ENCODE data around the gene CALU.

CALU gene

DNA sequence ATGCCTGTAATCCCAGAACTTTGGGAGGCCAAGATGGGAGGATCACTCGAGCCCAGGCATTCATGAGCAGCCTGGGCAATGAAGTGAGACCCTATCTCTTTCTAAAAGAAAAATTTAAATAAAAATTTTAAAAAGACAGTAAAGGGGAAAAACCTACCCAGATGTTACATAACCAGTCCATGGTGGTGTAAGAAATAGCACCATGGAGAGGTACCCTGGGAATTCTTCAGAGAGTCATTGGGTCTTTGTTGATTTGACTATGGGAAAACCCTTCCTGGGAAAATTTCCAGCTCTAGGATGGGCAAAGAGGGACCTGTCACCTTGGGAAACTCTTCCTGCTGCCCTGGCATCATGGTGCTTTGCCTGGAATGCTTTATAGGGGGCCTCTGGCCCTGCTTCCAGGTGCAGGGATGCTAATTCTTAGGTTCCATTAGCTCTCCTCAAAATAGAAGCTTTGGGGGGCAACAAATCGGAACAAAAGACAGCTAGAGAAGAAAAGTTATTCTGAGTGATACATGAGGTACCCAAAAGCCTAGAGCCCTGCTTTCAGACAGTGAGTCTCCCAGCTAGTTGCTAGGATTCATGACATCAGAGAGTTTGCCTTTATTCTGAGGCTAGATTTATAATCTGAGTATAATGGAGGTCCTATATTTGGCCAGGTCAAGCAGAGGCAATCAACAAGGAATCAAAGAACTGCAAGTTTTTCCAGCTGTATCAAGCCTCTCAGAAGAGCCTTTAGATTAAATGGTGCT lies 62.7 kb downstream of the CALU start:
- H3K4me3 ChIP-seq (ENCODE audit: low read depth in 1 of 2, low read length in 2 of 2), result no peak overlapping the region
- no peaks in the 10 kb centered on the region for H3K27me3 ChIP-seq (ENCODE audit: low read depth, low read length)
- no peaks in the 10 kb centered on the region for H3K9me3 ChIP-seq (ENCODE audit: control insufficient read depth in 1 of 2, low read length in 2 of 2)
- peaks cover 0 to 4% of the 10 kb centered on the region in 2 donors for H3K4me1 ChIP-seq (ENCODE audit: control insufficient read depth in 1 of 2, insufficient read depth in 2 of 2, low read length in 2 of 2)
- H3K36me3 ChIP-seq (ENCODE audit: control insufficient read depth in 1 of 2, insufficient read depth in 2 of 2, low read length in 2 of 2), result peaks cover 0 to 27% of the 10 kb centered on the region in 2 donors
- H3K27ac ChIP-seq (ENCODE audit: low read length), result no peak overlapping the region

DNA sequence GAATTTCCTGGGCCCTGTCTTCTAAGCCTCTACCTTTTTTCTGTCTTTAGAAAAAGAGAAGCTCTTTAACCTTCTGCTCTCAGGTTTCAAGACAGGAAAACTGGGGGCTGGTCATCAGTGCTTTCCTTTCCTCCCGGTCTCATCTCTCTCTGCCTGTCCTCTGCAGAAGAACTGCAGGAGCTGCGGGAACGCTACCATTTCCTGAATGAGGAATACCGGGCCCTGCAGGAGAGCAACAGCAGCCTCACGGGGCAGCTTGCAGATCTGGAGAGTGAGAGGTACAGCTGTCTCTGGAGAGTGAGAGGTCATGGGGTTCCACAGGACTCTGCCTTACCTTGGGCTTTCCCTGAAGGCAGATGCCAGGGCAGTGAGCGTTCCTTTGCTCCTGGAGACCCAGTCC lies 65.3 kb downstream of the CALU start:
- peaks cover 0 to 4% of the 10 kb centered on the region in 2 donors for H3K4me1 ChIP-seq (ENCODE audit: control insufficient read depth in 1 of 2, insufficient read depth in 2 of 2, low read length in 2 of 2)
- H3K27ac ChIP-seq (ENCODE audit: low read length), result no peak overlapping the region
- H3K9me3 ChIP-seq (ENCODE audit: control insufficient read depth in 1 of 2, low read length in 2 of 2), result no peaks in the 10 kb centered on the region
- H3K27me3 ChIP-seq (ENCODE audit: low read depth, low read length), result no peaks in the 10 kb centered on the region
- peaks cover 0 to 40% of the 10 kb centered on the region in 2 donors for H3K36me3 ChIP-seq (ENCODE audit: control insufficient read depth in 1 of 2, insufficient read depth in 2 of 2, low read length in 2 of 2)
- no peak overlapping the region for H3K4me3 ChIP-seq (ENCODE audit: low read depth in 1 of 2, low read length in 2 of 2)

DNA sequence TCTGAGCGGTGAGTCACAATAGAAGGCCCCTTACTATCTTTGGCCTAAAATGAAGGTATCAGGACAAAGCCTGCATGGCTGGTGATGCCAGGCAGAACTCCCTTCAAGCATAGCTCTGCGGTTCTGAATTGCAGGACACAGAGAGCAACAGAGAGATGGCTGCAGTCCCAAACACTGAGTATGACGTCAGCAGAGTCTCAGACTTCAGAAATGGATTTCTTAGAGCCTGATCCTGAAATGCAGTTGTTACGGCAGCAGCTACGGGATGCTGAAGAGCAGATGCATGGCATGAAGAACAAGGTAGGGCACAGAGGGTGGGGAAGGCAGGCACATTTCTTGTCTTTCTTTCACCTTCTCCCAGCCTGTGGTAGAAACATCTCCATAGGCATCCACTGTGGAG lies 66.1 kb downstream of the CALU start:
- peaks cover 0 to 40% of the 10 kb centered on the region in 2 donors for H3K36me3 ChIP-seq (ENCODE audit: control insufficient read depth in 1 of 2, insufficient read depth in 2 of 2, low read length in 2 of 2)

DNA sequence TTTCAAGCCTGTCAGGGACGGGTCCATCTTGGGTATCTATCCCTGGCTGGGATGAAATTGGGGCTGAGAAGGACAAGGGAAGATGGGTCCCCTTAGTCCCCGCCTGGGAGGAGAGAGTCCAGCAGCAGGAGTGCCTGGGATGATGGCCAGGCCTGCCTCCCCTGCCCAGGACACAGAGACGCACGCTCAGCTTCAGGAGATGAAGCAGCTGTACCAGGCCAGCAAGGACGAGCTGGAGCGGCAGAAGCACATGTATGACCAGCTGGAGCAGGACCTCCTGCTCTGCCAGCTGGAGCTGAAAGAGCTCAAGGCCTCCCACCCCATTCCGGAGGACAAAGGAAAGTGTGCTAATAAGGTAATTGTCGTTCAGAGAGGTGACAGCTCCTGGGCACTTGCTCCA lies 68.0 kb downstream of the CALU start:
- H3K36me3 ChIP-seq (ENCODE audit: control insufficient read depth in 1 of 2, insufficient read depth in 2 of 2, low read length in 2 of 2), result peaks cover 0 to 35% of the 10 kb centered on the region in 2 donors
- H3K4me3 ChIP-seq (ENCODE audit: low read depth in 1 of 2, low read length in 2 of 2), result no peak overlapping the region
- H3K4me1 ChIP-seq (ENCODE audit: control insufficient read depth in 1 of 2, insufficient read depth in 2 of 2, low read length in 2 of 2), result peaks cover 0 to 4% of the 10 kb centered on the region in 2 donors
- no peak overlapping the region for H3K27ac ChIP-seq (ENCODE audit: low read length)
- H3K27me3 ChIP-seq (ENCODE audit: low read depth, low read length), result no peaks in the 10 kb centered on the region
- H3K9me3 ChIP-seq (ENCODE audit: control insufficient read depth in 1 of 2, low read length in 2 of 2), result no peaks in the 10 kb centered on the region

More for the DNA sequence above, 66.1 kb downstream of the CALU start:
- Histone ChIP-seq H3K4me3 (ENCODE audit: low read depth in 1 of 2, low read length in 2 of 2) (no peak overlapping the region), H3K27ac (ENCODE audit: low read length) (no peak overlapping the region), H3K9me3 (ENCODE audit: control insufficient read depth in 1 of 2, low read length in 2 of 2) (no peaks in the 10 kb centered on the region), H3K27me3 (ENCODE audit: low read depth, low read length) (no peaks in the 10 kb centered on the region), H3K4me1 (ENCODE audit: control insufficient read depth in 1 of 2, insufficient read depth in 2 of 2, low read length in 2 of 2) (peaks cover 0 to 4% of the 10 kb centered on the region in 2 donors)

DNA sequence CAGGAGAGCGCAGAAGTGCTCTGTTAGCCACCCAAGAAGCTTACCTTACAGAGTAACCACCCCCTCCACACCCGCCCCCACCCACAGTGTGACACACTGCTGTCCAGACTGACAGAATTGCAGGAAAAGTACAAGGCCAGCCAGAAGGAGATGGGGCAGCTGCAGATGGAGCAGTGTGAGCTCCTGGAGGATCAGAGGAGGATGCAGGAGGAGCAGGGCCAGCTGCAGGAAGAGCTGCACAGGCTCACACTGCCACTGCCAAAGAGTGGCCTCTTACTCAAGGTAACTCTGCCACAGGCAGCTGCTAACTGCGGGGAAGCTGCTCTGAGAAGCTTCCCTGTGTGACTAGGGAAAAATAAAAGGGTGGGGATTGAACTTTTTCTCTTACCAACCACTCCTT lies 70.2 kb downstream of the CALU start:
- Histone ChIP-seq H3K36me3 (ENCODE audit: control insufficient read depth in 1 of 2, insufficient read depth in 2 of 2, low read length in 2 of 2) (peaks cover 0 to 35% of the 10 kb centered on the region in 2 donors), H3K27me3 (ENCODE audit: low read depth, low read length) (no peaks in the 10 kb centered on the region), H3K27ac (ENCODE audit: low read length) (no peak overlapping the region), H3K9me3 (ENCODE audit: control insufficient read depth in 1 of 2, low read length in 2 of 2) (no peaks in the 10 kb centered on the region), H3K4me1 (ENCODE audit: control insufficient read depth in 1 of 2, insufficient read depth in 2 of 2, low read length in 2 of 2) (peaks cover 3 to 4% of the 10 kb centered on the region in 2 donors), H3K4me3 (ENCODE audit: low read depth in 1 of 2, low read length in 2 of 2) (no peak overlapping the region)

DNA sequence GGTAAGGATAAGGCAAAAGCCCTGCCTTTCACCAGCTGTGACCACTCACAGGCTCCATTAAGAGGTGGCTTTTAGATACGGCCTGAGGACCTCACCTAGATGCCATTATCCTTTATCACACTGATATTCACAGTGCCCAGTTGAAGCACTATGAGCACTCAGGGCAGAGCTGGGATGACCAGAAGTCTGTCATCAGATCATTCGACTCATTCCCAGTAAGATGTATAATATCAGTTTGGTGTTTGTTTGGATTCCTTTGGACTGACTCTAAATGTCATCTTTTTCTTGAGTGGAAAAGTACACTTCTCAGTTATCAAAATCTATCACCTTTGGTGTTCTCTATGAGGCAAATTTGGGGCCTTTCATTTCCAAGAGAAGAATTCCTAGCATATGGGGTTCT lies 71.3 kb downstream of the CALU start:
- Histone ChIP-seq H3K9me3 (ENCODE audit: control insufficient read depth in 1 of 2, low read length in 2 of 2) (no peaks in the 10 kb centered on the region), H3K4me3 (ENCODE audit: low read depth in 1 of 2, low read length in 2 of 2) (no peak overlapping the region), H3K27ac (ENCODE audit: low read length) (no peak overlapping the region), H3K4me1 (ENCODE audit: control insufficient read depth in 1 of 2, insufficient read depth in 2 of 2, low read length in 2 of 2) (peaks cover 0 to 3% of the 10 kb centered on the region in 2 donors), H3K36me3 (ENCODE audit: control insufficient read depth in 1 of 2, insufficient read depth in 2 of 2, low read length in 2 of 2) (peaks cover 0 to 25% of the 10 kb centered on the region in 2 donors), H3K27me3 (ENCODE audit: low read depth, low read length) (no peaks in the 10 kb centered on the region)

DNA sequence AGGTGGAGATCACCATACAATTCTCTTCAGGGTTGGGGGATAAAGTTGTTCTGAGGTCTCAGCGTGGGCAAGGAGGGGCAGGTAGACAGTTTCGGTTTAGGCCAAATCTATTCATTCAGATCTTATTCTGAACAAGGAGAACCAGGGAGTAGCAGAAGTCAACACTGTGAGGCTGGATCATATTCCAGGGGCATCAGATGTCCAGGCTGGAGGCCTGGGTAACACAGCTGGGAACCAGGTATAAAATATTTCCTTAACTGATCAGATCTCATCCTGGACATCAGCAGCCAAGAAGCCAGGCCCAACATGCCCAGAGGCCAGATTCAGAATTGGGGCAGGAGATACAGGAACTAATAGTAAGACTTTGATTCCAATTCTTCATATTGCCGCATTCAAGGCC lies 71.8 kb downstream of the CALU start:
- Histone ChIP-seq H3K4me3 (ENCODE audit: low read depth in 1 of 2, low read length in 2 of 2) (no peak overlapping the region), H3K4me1 (ENCODE audit: control insufficient read depth in 1 of 2, insufficient read depth in 2 of 2, low read length in 2 of 2) (peaks cover 0 to 3% of the 10 kb centered on the region in 2 donors), H3K36me3 (ENCODE audit: control insufficient read depth in 1 of 2, insufficient read depth in 2 of 2, low read length in 2 of 2) (peaks cover 0 to 20% of the 10 kb centered on the region in 2 donors), H3K27me3 (ENCODE audit: low read depth, low read length) (no peaks in the 10 kb centered on the region), H3K27ac (ENCODE audit: low read length) (no peak overlapping the region), H3K9me3 (ENCODE audit: control insufficient read depth in 1 of 2, low read length in 2 of 2) (no peaks in the 10 kb centered on the region)

DNA sequence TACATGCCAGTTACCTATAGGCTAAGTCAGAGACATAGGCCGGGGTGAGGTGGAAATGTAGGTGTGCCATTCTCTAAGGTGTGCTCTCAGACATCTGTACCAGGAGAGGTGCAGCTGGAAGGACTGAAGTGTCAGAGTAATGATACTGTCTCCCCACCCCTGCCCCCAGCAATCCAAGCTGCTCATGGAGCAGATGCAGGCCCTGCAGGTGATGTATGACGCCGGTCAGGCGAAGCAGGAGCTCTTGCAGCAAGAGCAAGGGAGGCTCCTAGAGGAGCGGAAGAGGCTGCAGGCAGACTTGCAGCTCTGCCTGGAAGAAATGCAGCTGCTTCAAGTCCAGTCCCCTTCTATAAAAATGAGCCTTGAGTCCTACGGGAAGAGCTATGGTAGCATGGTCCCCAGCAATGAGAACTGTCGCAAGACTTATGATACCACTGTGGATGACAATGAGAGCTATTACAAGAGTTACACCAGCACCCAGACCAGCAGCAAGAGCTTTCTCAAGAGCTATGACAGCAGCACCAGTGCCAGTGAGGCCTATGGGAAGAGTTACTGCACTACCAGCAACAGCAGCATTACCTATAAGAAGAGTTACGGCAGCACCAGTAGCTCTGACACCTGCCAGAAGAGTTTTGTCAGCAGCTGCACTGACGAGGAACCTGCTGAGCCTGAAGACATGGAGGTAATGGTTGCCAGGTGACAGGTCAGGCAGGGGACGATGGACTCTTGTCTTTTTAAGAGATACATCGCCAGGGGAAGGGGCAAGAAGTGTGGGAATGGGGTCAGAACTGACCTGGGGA lies 72.7 kb downstream of the CALU start:
- H3K4me3 ChIP-seq (ENCODE audit: low read depth in 1 of 2, low read length in 2 of 2), result no peak overlapping the region

DNA sequence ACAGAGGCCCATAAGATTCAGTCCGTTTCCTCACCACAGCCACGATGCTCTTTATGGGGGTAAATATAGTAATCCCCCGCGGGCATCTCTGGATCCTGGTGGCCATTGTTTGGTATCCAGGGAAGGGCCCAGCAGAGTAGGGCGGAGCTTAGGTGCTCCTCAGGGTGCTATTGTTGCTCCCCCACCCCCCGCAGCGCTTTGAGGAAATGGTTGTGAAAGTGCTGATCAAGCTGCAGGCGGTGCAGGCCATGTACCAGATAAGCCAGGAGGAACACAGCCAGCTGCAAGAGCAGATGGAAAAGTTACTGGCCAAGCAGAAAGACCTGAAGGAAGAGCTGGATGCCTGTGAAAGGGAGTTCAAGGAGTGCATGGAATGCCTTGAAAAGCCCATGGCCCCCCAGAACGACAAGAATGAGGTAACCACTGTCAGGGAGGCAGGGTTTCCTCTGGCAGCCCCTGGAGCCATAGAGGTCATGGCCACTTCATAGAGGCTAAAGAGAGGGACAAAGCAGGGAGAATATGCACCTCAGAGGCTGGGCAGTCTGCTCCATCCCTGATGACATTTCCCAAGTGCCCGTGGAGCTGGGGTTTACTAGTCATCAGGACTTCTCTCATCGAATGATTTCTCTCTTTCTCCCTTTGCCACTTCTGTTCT lies 73.5 kb downstream of the CALU start:
- Histone ChIP-seq H3K27me3 (ENCODE audit: low read depth, low read length) (no peaks in the 10 kb centered on the region), H3K27ac (ENCODE audit: low read length) (no peak overlapping the region), H3K4me3 (ENCODE audit: low read depth in 1 of 2, low read length in 2 of 2) (no peak overlapping the region), H3K36me3 (ENCODE audit: control insufficient read depth in 1 of 2, insufficient read depth in 2 of 2, low read length in 2 of 2) (peaks cover 0 to 8% of the 10 kb centered on the region in 2 donors), H3K4me1 (ENCODE audit: control insufficient read depth in 1 of 2, insufficient read depth in 2 of 2, low read length in 2 of 2) (peaks cover 0 to 3% of the 10 kb centered on the region in 2 donors), H3K9me3 (ENCODE audit: control insufficient read depth in 1 of 2, low read length in 2 of 2) (no peaks in the 10 kb centered on the region)

More for the DNA sequence above, 72.7 kb downstream of the CALU start:
- Histone ChIP-seq H3K9me3 (ENCODE audit: control insufficient read depth in 1 of 2, low read length in 2 of 2) (no peaks in the 10 kb centered on the region), H3K27me3 (ENCODE audit: low read depth, low read length) (no peaks in the 10 kb centered on the region), H3K27ac (ENCODE audit: low read length) (no peak overlapping the region), H3K4me1 (ENCODE audit: control insufficient read depth in 1 of 2, insufficient read depth in 2 of 2, low read length in 2 of 2) (peaks cover 0 to 3% of the 10 kb centered on the region in 2 donors), H3K36me3 (ENCODE audit: control insufficient read depth in 1 of 2, insufficient read depth in 2 of 2, low read length in 2 of 2) (peaks cover 0 to 13% of the 10 kb centered on the region in 2 donors)

DNA sequence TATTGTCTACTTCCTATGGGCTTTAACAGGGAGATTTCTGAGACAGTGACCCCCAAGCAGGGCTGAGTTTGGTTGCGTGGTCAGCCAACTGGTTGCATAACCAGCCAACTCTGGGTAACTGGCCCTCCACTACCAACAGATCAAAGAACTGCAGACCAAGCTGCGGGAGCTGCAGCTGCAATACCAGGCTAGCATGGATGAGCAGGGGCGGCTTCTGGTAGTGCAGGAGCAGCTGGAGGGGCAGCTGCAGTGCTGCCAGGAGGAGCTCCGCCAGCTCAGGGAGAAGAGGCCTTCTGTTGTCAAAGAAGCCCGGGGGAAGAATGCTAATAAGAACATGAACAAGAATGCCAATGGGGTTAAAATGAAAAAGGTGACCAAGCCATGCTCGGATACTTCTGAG lies 75.3 kb downstream of the CALU start:
- no peaks in the 10 kb centered on the region for H3K36me3 ChIP-seq (ENCODE audit: control insufficient read depth in 1 of 2, insufficient read depth in 2 of 2, low read length in 2 of 2)
- no peaks in the 10 kb centered on the region for H3K9me3 ChIP-seq (ENCODE audit: control insufficient read depth in 1 of 2, low read length in 2 of 2)
- H3K4me1 ChIP-seq (ENCODE audit: control insufficient read depth in 1 of 2, insufficient read depth in 2 of 2, low read length in 2 of 2), result peaks cover 3 to 6% of the 10 kb centered on the region in 2 donors
- H3K27me3 ChIP-seq (ENCODE audit: low read depth, low read length), result no peaks in the 10 kb centered on the region
- no peak overlapping the region for H3K4me3 ChIP-seq (ENCODE audit: low read depth in 1 of 2, low read length in 2 of 2)
- H3K27ac ChIP-seq (ENCODE audit: low read length), result no peak overlapping the region

DNA sequence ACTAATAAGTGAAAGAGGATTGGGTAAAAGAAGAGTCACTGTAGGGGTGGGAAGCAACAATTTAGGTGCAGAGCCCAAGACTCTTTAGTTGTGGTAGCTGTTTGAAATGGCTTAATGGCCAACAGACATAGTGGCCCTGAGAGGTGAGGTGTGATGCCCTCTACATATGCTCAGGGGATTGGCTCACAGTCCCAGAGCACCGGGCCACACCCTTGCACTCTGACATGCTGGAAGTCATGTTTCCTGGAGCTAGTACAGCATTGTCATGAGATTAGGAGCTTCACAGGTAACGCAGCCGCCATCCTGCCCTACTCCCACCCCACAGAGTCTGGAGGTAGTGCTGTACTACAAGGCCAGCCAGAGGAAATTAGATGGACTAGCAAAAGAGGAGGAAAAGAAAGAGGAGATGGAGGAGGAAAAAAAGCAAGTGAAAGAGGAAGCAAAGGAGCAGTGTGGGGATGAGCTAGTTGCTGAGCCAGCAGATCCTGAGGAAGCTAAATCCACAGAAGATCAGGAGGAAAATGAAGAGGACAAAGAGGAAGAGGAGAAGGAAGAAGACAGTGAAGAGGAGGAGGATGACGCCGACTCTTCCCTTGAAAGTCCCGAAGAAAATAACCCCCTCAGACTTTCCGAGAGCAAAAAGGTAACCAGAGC lies 76.3 kb downstream of the CALU start:
- no peaks in the 10 kb centered on the region for H3K27me3 ChIP-seq (ENCODE audit: low read depth, low read length)
- H3K4me3 ChIP-seq (ENCODE audit: low read depth in 1 of 2, low read length in 2 of 2), result no peak overlapping the region
- H3K9me3 ChIP-seq (ENCODE audit: control insufficient read depth in 1 of 2, low read length in 2 of 2), result no peaks in the 10 kb centered on the region
- H3K27ac ChIP-seq (ENCODE audit: low read length), result no peak overlapping the region
- no peaks in the 10 kb centered on the region for H3K36me3 ChIP-seq (ENCODE audit: control insufficient read depth in 1 of 2, insufficient read depth in 2 of 2, low read length in 2 of 2)
- H3K4me1 ChIP-seq (ENCODE audit: control insufficient read depth in 1 of 2, insufficient read depth in 2 of 2, low read length in 2 of 2), result peaks cover 3 to 6% of the 10 kb centered on the region in 2 donors

All from muscle layer of duodenum (tissue), 2 donors.